OCI-LY7 (cell line): Measurements from ENCODE around the gene NDUFS6. TPM values are rescaled to one million over a fixed set of nuclear protein-coding genes. Genes with fewer than 3 reads are reported as not detected.

Source experiments
- BruUV-seq: library from RNA; stranded (reverse); fragments of 400-500 nt; replicated peaks from 2 replicates; lab custom pipeline; 2021; lab: Mats Ljungman, UMichigan
- CTCF ChIA-PET: fragments of 300-600 bp; sonication (Branson Sonifier 250); formaldehyde crosslinking; loops from one replicate; lab custom pipeline; 2022; ENCODE audit warnings: antibody characterized with exemption; ENCODE audit not compliant: unreplicated experiment; lab: Charles Lee
- POLR2A ChIA-PET: fragments of 300-600 bp; sonication (Branson Sonifier 250); formaldehyde crosslinking; loops from one replicate; lab custom pipeline; 2022; ENCODE audit warnings: antibody characterized with exemption; lab: Charles Lee
- DNase-seq: peaks from one replicate; pipeline ENCODE4 v3.0.0-alpha.2; 2015; ENCODE audit warnings: low spot score
- H2AFZ ChIP-seq: fragments of 200-600 bp; sonication (generic), shearing (Covaris generic); 2 replicates; pipeline ENCODE4 v1.6.1; 2014; ENCODE audit warnings: mild to moderate bottlenecking, antibody characterized with exemption, low read length, moderate library complexity
- H3K27ac ChIP-seq: fragments of 200-600 bp; sonication (generic); 2 replicates; pipeline ENCODE4 v1.5.1; 2014; ENCODE audit warnings: mixed run types, low read depth, mild to moderate bottlenecking, moderate library complexity, low read length, inconsistent platforms; ENCODE audit not compliant: poor library complexity, severe bottlenecking
- H3K36me3 ChIP-seq: fragments of 200-600 bp; sonication (generic); 2 replicates; pipeline ENCODE4 v1.6.1; 2014; ENCODE audit warnings: mild to moderate bottlenecking, antibody characterized with exemption, low read length, moderate library complexity, mixed read lengths; ENCODE audit not compliant: insufficient read depth
- H3K4me1 ChIP-seq: fragments of 200-600 bp; sonication (generic); 2 replicates; pipeline ENCODE4 v1.5.1; 2014; ENCODE audit warnings: mild to moderate bottlenecking, low read length; ENCODE audit not compliant: insufficient read depth, poor library complexity, severe bottlenecking
- H3K4me2 ChIP-seq: fragments of 200-600 bp; sonication (generic); 2 replicates; pipeline ENCODE4 v1.6.1; 2014; ENCODE audit warnings: mild to moderate bottlenecking, low read length
- H3K4me3 ChIP-seq: fragments of 200-600 bp; sonication (generic); 2 replicates; pipeline ENCODE4 v1.5.1; 2014; ENCODE audit warnings: mild to moderate bottlenecking, low read depth, low read length; ENCODE audit not compliant: poor library complexity, severe bottlenecking
- H3K79me2 ChIP-seq: fragments of 200-600 bp; sonication (generic); 2 replicates; pipeline ENCODE4 v1.6.1; 2016; ENCODE audit warnings: low read depth, mild to moderate bottlenecking, low read length, moderate library complexity, mixed read lengths; ENCODE audit not compliant: insufficient read depth
- H3K9me2 ChIP-seq: fragments of 200-600 bp; sonication (generic); 2 replicates; pipeline ENCODE4 v1.6.1; 2016; ENCODE audit warnings: mild to moderate bottlenecking, low read length, mixed read lengths; ENCODE audit not compliant: insufficient read depth
- H3K9me3 ChIP-seq: fragments of 200-600 bp; sonication (generic); 2 replicates; pipeline ENCODE4 v1.6.1; 2014; ENCODE audit warnings: mild to moderate bottlenecking, mixed run types, low read length, mixed read lengths
- H4K20me1 ChIP-seq: fragments of 200-600 bp; sonication (generic); 2 replicates; pipeline ENCODE4 v1.6.1; 2014; ENCODE audit warnings: mild to moderate bottlenecking, antibody characterized with exemption, low read length, moderate library complexity, mixed read lengths; ENCODE audit not compliant: insufficient read depth
- CTCF ChIP-seq: fragments of 200-600 bp; sonication (generic); conservative IDR thresholded peaks from 2 replicates; pipeline ENCODE4 v1.5.1; 2014; ENCODE audit warnings: mild to moderate bottlenecking, antibody characterized with exemption, low read length, moderate library complexity, mixed read lengths
- EZH2phosphoT487 ChIP-seq: fragments of 200-600 bp; sonication (generic); IDR thresholded peaks from 2 replicates; pipeline ENCODE4 v1.6.1; 2018; ENCODE audit warnings: low read depth, borderline replicate concordance, mild to moderate bottlenecking, mixed run types, antibody characterized with exemption, low read length, moderate library complexity, mixed read lengths
- intact Hi-C: fragments of 100-400 bp; cut with micrococcal nuclease; formaldehyde crosslinking; loops from one replicate; pipeline ENCODE4 v1.10.0; 2022; ENCODE audit not compliant: unreplicated experiment
- total RNA-seq, 2 experiments: library from RNA; depleted of rRNA in 1 of 2; stranded (reverse); fragments of >200 nt in 1 of 2; shearing (Covaris generic) in 1 of 2; gene quantifications; 2 replicates each; pipeline ENCODE4 v1.2.3, GENCODE V29; 2014 to 2022

NDUFS6 gene
- total RNA-seq, 2 experiments from 2014 or later, result 41.5 to 58.7 TPM

- Histone ChIP-seq H3K79me2 (no peaks in the 10 kb centered on the region), H3K4me2 (no peak overlapping the region), H3K36me3 (no peaks in the 10 kb centered on the region), H3K9me3 (no peaks in the 10 kb centered on the region), H3K9me2 (no peaks in the 10 kb centered on the region), H3K4me1 (no peaks in the 10 kb centered on the region), H3K27ac (no peak overlapping the region), H2AFZ (no peak overlapping the region), H4K20me1 (no peaks in the 10 kb centered on the region), H3K4me3 (no peak overlapping the region)
- ChIA-PET CTCF (no interaction called here), POLR2A (interaction anchor here (0.7 kb wide), 1 partner anchor 40 kb away, joined by 4 read pairs; no protein-coding TSS in a partner anchor)
- DNase-seq, result no peak
- no TSS peak for BruUV-seq
- TF ChIP-seq EZH2phosphoT487, result no peak
- TF ChIP-seq CTCF, result no peak
- intact Hi-C loops, result no loop called here
Observed at GRCh38 chr5:1758574-1758973, 42.6 kb upstream of the NDUFS6 start.

GRCh38 chr5:1759378-1759970 is 41.7 kb upstream of the NDUFS6 start:
- ChIA-PET POLR2A (interaction anchor here (0.7 kb wide), 1 partner anchor 39 kb away, joined by 4 read pairs; no protein-coding TSS in a partner anchor), CTCF (interaction anchor here (0.5 kb wide), 1 partner anchor 1322 kb away, joined by 3 read pairs; no protein-coding TSS in a partner anchor)
- intact Hi-C loops, result no loop called here
- Histone ChIP-seq H3K4me2 (no peak overlapping the region), H3K4me3 (no peak overlapping the region), H3K79me2 (no peaks in the 10 kb centered on the region), H3K9me3 (no peaks in the 10 kb centered on the region), H4K20me1 (no peaks in the 10 kb centered on the region), H2AFZ (no peak overlapping the region), H3K9me2 (no peaks in the 10 kb centered on the region), H3K36me3 (no peaks in the 10 kb centered on the region), H3K4me1 (peaks cover 8% of the 10 kb centered on the region), H3K27ac (no peak overlapping the region)
- TF ChIP-seq EZH2phosphoT487 (no peak), CTCF (no peak)
- no peak for DNase-seq
- no TSS peak for BruUV-seq

- Histone ChIP-seq H3K27ac (no peak overlapping the region), H3K36me3 (no peaks in the 10 kb centered on the region), H3K4me1 (peaks cover 16% of the 10 kb centered on the region), H3K9me3 (no peaks in the 10 kb centered on the region), H4K20me1 (no peaks in the 10 kb centered on the region), H3K4me3 (no peak overlapping the region), H3K9me2 (no peaks in the 10 kb centered on the region), H3K4me2 (no peak overlapping the region), H3K79me2 (no peaks in the 10 kb centered on the region), H2AFZ (no peak overlapping the region)
- DNase-seq, result no peak
- intact Hi-C loops, result loop anchor here (10.0 kb wide), 2 partner anchors 115 to 395 kb away; no protein-coding TSS in a partner anchor
- BruUV-seq, result no TSS peak
- ChIA-PET CTCF (no interaction called here), POLR2A (no interaction called here)
- TF ChIP-seq EZH2phosphoT487 (no peak), CTCF (no peak)
Observed at GRCh38 chr5:1760231-1760630, 41.0 kb upstream of the NDUFS6 start.
